Mucosa of rectum (tissue), 2 donors: Measurements from ENCODE around the gene PCBP2.
A peak's percentile ranks its signal among the peaks of the same experiment; 100 is the strongest.

Experiments used
- H3K27ac ChIP-seq, 2 donors: one replicate each; pipeline ENCODE4 v1.7.0; 2013; ENCODE audit warnings: inconsistent platforms in 2 of 2, low read depth in 2 of 2, low read length in 2 of 2
- H3K27me3 ChIP-seq, 2 donors: one replicate each; pipeline ENCODE4 v1.7.0; 2013; ENCODE audit warnings: low read length in 2 of 2; ENCODE audit not compliant: control insufficient read depth in 2 of 2, insufficient read depth in 2 of 2
- H3K36me3 ChIP-seq, 2 donors: one replicate each; pipeline ENCODE4 v1.7.0; 2013; ENCODE audit warnings: low read length in 2 of 2; ENCODE audit not compliant: control insufficient read depth in 2 of 2, insufficient read depth in 2 of 2
- H3K4me1 ChIP-seq, 2 donors: one replicate each; pipeline ENCODE4 v1.7.0; 2013; ENCODE audit warnings: low read length in 2 of 2, mild to moderate bottlenecking in 1 of 2; ENCODE audit not compliant: control insufficient read depth in 2 of 2, insufficient read depth in 2 of 2
- H3K4me3 ChIP-seq, 2 donors: one replicate each; pipeline ENCODE4 v1.7.0; 2013; ENCODE audit warnings: low read length in 2 of 2
- H3K9ac ChIP-seq, 2 donors: one replicate each; pipeline ENCODE4 v1.7.0; 2013; ENCODE audit warnings: low read length in 2 of 2, low read depth in 1 of 2, mild to moderate bottlenecking in 1 of 2
- H3K9me3 ChIP-seq, 2 donors: one replicate each; pipeline ENCODE4 v1.7.0; 2013; ENCODE audit warnings: low read length in 2 of 2; ENCODE audit not compliant: control insufficient read depth in 2 of 2
- donor health status: healthy.
- donor health status: Normal muscosa, but diverticular disease.

PCBP2 gene

GRCh38 chr12:53482626-53483168 lies 30.8 kb downstream of the PCBP2 start:
- Histone ChIP-seq H3K9ac (no peak overlapping the region), H3K4me3 (no peak overlapping the region), H3K27ac (peak overlapping the region in 1 of 2 donors; percentile 63), H3K36me3 (peaks cover 59 to 69% of the 10 kb centered on the region in 2 donors), H3K9me3 (no peaks in the 10 kb centered on the region), H3K4me1 (peaks cover 4 to 23% of the 10 kb centered on the region in 2 donors), H3K27me3 (no peaks in the 10 kb centered on the region)

GRCh38 chr12:53483225-53483978 lies 31.5 kb downstream of the PCBP2 start:
- Histone ChIP-seq H3K4me3 (no peak overlapping the region), H3K27me3 (no peaks in the 10 kb centered on the region), H3K4me1 (peaks cover 4 to 23% of the 10 kb centered on the region in 2 donors), H3K9me3 (no peaks in the 10 kb centered on the region), H3K9ac (no peak overlapping the region), H3K27ac (peak overlapping the region; percentile 58 to 63), H3K36me3 (peaks cover 53 to 64% of the 10 kb centered on the region in 2 donors)

- no peak overlapping the region for H3K4me3 ChIP-seq
- H3K9me3 ChIP-seq, result no peaks in the 10 kb centered on the region
- H3K36me3 ChIP-seq, result peaks cover 51 to 58% of the 10 kb centered on the region in 2 donors
- H3K4me1 ChIP-seq, result peaks cover 4 to 23% of the 10 kb centered on the region in 2 donors
- no peak overlapping the region for H3K9ac ChIP-seq
- peak overlapping the region; percentile 18 to 58 for H3K27ac ChIP-seq
- no peaks in the 10 kb centered on the region for H3K27me3 ChIP-seq
Measured at GRCh38 chr12:53483979-53484377, 32.1 kb downstream of the PCBP2 start.

GRCh38 chr12:53484686-53485575 lies 33.0 kb downstream of the PCBP2 start:
- H3K4me3 ChIP-seq, result no peak overlapping the region
- H3K9ac ChIP-seq, result no peak overlapping the region
- no peaks in the 10 kb centered on the region for H3K27me3 ChIP-seq
- H3K36me3 ChIP-seq, result peaks cover 41 to 49% of the 10 kb centered on the region in 2 donors
- H3K9me3 ChIP-seq, result no peaks in the 10 kb centered on the region
- H3K4me1 ChIP-seq, result peaks cover 4 to 23% of the 10 kb centered on the region in 2 donors
- H3K27ac ChIP-seq, result peak overlapping the region; percentile 37 to 58

- no peaks in the 10 kb centered on the region for H3K9me3 ChIP-seq
- no peak overlapping the region for H3K9ac ChIP-seq
- no peaks in the 10 kb centered on the region for H3K27me3 ChIP-seq
- no peak overlapping the region for H3K4me3 ChIP-seq
- H3K27ac ChIP-seq, result no peak overlapping the region
- H3K4me1 ChIP-seq, result peaks cover 4 to 23% of the 10 kb centered on the region in 2 donors
- peaks cover 35 to 39% of the 10 kb centered on the region in 2 donors for H3K36me3 ChIP-seq
Measured at GRCh38 chr12:53485955-53486735, 34.2 kb downstream of the PCBP2 start.

GRCh38 chr12:53486736-53487487 lies 35.0 kb downstream of the PCBP2 start:
- H3K27ac ChIP-seq, result no peak overlapping the region
- H3K36me3 ChIP-seq, result peaks cover 30 to 33% of the 10 kb centered on the region in 2 donors

GRCh38 chr12:53489242-53489864 lies 37.5 kb downstream of the PCBP2 start:
- peaks cover 12 to 14% of the 10 kb centered on the region in 2 donors for H3K4me1 ChIP-seq
- peaks cover 13 to 15% of the 10 kb centered on the region in 2 donors for H3K36me3 ChIP-seq
- H3K27ac ChIP-seq, result no peak overlapping the region
- H3K4me3 ChIP-seq, result no peak overlapping the region
- H3K9me3 ChIP-seq, result no peaks in the 10 kb centered on the region
- no peak overlapping the region for H3K9ac ChIP-seq
- H3K27me3 ChIP-seq, result no peaks in the 10 kb centered on the region

More at GRCh38 chr12:53486736-53487487, 35.0 kb downstream of the PCBP2 start:
- no peak overlapping the region for H3K4me3 ChIP-seq
- no peaks in the 10 kb centered on the region for H3K27me3 ChIP-seq
- H3K9ac ChIP-seq, result no peak overlapping the region
- no peaks in the 10 kb centered on the region for H3K9me3 ChIP-seq
- H3K4me1 ChIP-seq, result peaks cover 4 to 23% of the 10 kb centered on the region in 2 donors

- Histone ChIP-seq H3K4me3 (peak overlapping the region; percentile 85 to 91), H3K36me3 (no peaks in the 10 kb centered on the region), H3K27ac (peak overlapping the region in 1 of 2 donors; percentile 88), H3K9ac (peak overlapping the region in 1 of 2 donors; percentile 10), H3K27me3 (no peaks in the 10 kb centered on the region), H3K9me3 (no peaks in the 10 kb centered on the region), H3K4me1 (peaks cover 22 to 24% of the 10 kb centered on the region in 2 donors)
Measured at GRCh38 chr12:53492188-53492587, 40.3 kb downstream of the PCBP2 start.
